D721Med (cell line): ENCODE measurements around the gene OGFR.

ENCODE experiments used
- DNase-seq: peaks from one replicate; pipeline ENCODE4 v3.0.0; 2011; ENCODE audit warnings: low spot score; ENCODE audit not compliant: insufficient read length
- FAIRE-seq: peaks from 2 replicates; lab custom pipeline; 2011; peaks lifted over from hg19 to GRCh38; lab: Jason Lieb, UNC
- TF ChIP-seq, protein P1 (sequence below): IDR thresholded peaks from 2 replicates; pipeline ENCODE4 v1.5.1; 2012; ENCODE audit warnings: mild to moderate bottlenecking, control low read depth; ENCODE audit not compliant: insufficient read depth; ENCODE audit errors: missing control alignments

OGFR gene

DNA sequence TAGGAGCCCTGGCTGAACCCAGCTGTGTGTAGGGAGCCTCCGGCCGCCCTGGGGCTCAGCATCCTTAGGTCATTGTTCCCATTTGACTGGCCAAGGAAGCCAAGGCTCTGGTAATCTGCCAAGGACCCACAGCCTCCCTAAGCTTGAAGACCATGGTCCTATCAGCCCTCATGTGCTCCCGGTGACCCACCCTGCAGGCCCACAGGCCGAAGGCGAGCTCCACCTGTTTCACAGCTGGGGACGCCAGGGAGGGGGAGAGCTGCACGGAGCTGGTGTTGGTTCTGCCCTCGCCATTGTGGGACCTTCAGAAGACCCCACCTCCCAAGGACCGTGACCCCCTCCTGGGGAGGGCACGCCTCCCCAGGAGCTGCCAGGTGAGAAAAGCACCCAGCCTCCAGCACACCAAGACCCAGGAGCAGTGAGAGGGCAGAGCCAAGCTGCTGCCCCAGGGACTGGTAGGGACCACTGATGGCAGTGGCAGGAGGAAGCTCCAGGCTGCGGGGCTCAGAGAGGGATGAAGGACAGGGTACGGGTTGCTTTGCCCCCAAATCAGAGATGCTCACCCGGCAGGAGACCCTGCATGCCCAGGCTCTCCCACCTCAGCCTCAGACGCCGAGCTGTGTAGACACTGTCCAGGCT is 39.1 kb upstream of the OGFR start:
- FAIRE-seq (no peak), DNase-seq (no peak)
- TF ChIP-seq, protein P1, sequence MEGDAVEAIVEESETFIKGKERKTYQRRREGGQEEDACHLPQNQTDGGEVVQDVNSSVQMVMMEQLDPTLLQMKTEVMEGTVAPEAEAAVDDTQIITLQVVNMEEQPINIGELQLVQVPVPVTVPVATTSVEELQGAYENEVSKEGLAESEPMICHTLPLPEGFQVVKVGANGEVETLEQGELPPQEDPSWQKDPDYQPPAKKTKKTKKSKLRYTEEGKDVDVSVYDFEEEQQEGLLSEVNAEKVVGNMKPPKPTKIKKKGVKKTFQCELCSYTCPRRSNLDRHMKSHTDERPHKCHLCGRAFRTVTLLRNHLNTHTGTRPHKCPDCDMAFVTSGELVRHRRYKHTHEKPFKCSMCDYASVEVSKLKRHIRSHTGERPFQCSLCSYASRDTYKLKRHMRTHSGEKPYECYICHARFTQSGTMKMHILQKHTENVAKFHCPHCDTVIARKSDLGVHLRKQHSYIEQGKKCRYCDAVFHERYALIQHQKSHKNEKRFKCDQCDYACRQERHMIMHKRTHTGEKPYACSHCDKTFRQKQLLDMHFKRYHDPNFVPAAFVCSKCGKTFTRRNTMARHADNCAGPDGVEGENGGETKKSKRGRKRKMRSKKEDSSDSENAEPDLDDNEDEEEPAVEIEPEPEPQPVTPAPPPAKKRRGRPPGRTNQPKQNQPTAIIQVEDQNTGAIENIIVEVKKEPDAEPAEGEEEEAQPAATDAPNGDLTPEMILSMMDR = no peak

DNA sequence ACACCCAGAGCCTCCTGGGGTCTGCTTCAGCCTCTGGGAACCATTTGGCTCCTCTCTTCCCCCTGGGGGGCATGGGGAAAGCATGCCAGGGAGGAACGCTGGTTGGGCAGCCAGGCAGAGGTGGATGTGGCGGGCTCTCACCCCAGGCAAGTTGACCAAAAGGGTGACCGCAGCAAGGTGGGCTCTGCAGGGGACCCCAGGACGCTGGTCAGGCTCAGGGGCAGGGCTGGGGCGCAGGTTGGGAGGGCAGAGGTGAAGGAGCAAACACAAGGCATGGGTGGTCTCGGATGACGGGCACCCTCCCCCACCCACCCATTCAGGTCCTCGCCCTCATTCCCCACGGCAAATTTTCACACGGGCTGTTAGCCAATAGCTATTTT is 38.6 kb upstream of the OGFR start:
- FAIRE-seq (no peak), DNase-seq (no peak)
- TF ChIP-seq, protein P1 = no peak

DNA sequence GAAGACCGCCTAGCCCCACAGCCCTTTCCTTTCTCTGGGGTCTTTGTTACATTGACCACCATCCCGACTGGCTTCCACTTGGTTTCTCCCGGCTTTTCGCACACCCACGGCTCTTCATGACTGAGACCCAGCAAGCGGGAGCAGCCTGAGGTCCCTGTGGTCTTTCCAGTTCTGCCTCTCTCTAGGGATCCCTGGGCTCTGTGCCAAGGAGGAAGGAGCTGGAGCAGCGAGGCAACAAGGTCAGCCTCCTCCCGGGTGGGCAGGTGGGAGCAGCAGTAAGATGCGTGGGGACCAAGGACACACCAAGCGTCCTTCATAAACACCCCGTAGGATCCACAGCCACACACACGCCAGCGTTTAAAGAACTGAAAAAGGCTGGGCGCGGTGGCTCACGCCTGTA is 37.9 kb upstream of the OGFR start:
- DNase-seq (no peak), FAIRE-seq (no peak)
- TF ChIP-seq, protein P1 = no peak

DNA sequence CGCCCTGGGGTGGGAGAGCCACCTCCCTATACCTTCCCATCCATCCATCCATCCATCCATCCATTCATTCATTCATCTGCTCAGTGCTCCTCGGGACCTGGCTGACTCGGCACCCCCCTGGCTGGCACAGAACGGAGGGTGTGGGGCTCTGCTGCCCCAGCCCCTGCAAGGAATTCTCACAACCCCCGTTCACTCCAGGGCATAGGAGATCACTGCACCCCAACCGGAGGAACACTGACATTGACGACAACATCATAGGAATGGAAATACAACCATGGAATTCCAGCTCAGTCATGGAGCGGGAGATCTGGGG is 36.4 kb upstream of the OGFR start:
- FAIRE-seq = no peak

DNA sequence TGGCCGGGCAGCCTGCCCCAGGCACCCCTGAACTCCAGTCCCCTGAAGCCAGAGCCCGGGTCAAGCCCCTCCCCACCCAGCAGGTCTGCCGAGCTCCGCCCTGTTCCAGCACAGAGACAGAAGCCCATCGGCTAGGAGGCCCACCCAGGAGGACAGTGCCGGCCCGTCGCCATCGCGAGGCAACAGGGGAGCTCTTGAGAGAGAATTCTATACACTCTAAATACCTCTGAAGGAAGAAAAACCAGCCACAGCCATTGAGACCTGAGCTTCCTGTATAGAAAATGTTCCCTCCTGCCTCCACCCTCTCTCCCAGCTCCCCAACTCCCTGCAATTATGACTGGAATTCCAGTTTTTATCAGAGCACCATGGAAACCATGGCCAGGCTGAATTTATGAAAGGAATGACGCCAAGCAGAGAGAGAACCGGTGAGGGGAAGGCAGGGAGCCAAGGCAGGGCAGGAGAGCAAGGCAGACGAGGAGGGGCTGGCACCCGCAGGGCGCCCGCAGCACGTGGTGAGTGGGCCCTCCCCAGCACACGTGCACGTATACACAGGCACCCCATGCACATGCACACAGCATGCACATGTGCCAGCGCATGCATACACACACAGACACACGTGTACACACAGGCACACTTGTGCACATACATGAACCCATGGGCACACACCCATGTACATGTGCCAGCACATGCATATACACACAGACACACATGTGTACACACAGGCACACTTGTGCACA is 35.9 kb upstream of the OGFR start:
- no peak for DNase-seq
- FAIRE-seq = no peak
- TF ChIP-seq, protein P1 = no peak

More for the DNA sequence above, 36.4 kb upstream of the OGFR start:
- TF ChIP-seq, protein P1 = no peak
- DNase-seq = no peak

DNA sequence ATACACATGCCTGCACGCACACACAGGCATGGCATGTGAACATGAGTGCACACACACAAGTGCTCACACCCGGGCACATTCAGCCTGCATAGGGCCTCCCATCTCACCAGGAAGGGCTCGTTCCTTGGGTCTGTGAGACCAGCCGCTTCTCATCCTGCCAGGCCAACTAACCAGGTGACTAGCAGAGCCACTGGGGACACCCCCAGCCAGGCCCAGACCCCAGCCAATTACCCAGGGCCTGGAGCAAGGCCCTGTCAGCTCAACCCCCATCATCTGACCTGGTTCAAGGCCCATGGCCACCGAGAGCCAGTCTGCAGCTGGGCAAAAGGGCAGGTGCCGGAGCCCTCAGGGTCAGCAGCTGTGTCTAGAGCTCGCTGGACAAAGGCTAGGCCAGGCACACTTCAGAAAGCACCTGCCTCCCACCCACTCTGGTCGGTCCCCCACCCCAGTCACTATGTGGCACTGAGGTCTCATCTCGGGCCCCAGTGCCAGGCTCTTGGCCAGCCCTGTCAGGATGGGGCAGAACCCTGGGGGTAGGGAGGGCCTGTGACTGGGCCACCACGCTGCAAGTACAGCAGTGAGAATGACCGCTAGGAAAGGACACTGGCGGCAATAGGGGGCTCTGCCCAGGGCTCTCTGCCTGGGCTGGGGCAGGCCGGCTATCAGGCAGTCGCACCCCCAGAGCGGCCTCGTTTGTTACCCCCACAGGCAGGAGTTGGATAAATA is 35.1 kb upstream of the OGFR start:
- TF ChIP-seq, protein P1 = no peak
- DNase-seq = no peak
- FAIRE-seq = no peak
